ENCODE data around the gene RPTOR.

- no peak for TF ChIP-seq CTCF (IDR thresholded peaks at IDR 0.05)
- no peak for TF ChIP-seq EP300 (IDR thresholded peaks at IDR 0.05)
- TF ChIP-seq POLR2AphosphoS5 (IDR thresholded peaks at IDR 0.05), result no peak
Measured at GRCh38 chr17:80817861-80818260, 273.2 kb downstream of the RPTOR start.

All from upper lobe of left lung (tissue), 4 donors.